Kidney (tissue), 14 donors: Measurements from ENCODE around the gene ZNF438. TPM values are rescaled to one million over a fixed set of nuclear protein-coding genes. Genes with fewer than 3 reads are reported as not detected.

Experiments used
- DNase-seq, 5 donors: peaks; one replicate each; pipeline ENCODE4 v3.0.0-alpha.2; 2013 to 2020
- FAIRE-seq: peaks from 2 replicates; lab custom pipeline; 2012; peaks lifted over from hg19 to GRCh38; lab: Jason Lieb, UNC
- H3K27ac ChIP-seq, 2 donors: one replicate each; pipeline ENCODE4 v1.7.0; 2013; ENCODE audit warnings: low read depth in 2 of 2, low read length in 2 of 2, inconsistent platforms in 1 of 2
- H3K27me3 ChIP-seq: one replicate; pipeline ENCODE4 v1.7.1; 2013; ENCODE audit warnings: low read length, inconsistent platforms; ENCODE audit not compliant: control insufficient read depth, insufficient read depth
- H3K36me3 ChIP-seq, 3 donors: one replicate each; pipeline versions ENCODE4 v1.7.0 to v1.7.1; 2013; ENCODE audit warnings: low read length in 3 of 3, control low read depth in 1 of 3, inconsistent platforms in 1 of 3; ENCODE audit not compliant: insufficient read depth in 3 of 3, control insufficient read depth in 2 of 3
- H3K4me1 ChIP-seq, 3 donors: one replicate each; pipeline versions ENCODE4 v1.7.0 to v1.7.1; 2013; ENCODE audit warnings: low read length in 3 of 3, inconsistent platforms in 1 of 3, low read depth in 1 of 3; ENCODE audit not compliant: control insufficient read depth in 2 of 3, insufficient read depth in 2 of 3
- H3K4me3 ChIP-seq, 3 donors: one replicate each; pipeline versions ENCODE4 v1.7.0 to v1.8.1; 2013; ENCODE audit warnings: low read length in 3 of 3, control low read depth in 1 of 3, inconsistent platforms in 1 of 3
- H3K9ac ChIP-seq, 3 donors: one replicate each; pipeline versions ENCODE4 v1.7.0 to v1.7.1; 2013; ENCODE audit warnings: low read length in 3 of 3, control low read depth in 1 of 3, inconsistent platforms in 1 of 3
- H3K9me3 ChIP-seq, 3 donors: one replicate each; pipeline versions ENCODE4 v1.7.0 to v1.7.1; 2013; ENCODE audit warnings: low read length in 3 of 3, control low read depth in 1 of 3, inconsistent platforms in 1 of 3; ENCODE audit not compliant: control insufficient read depth in 2 of 3, insufficient read depth in 1 of 3
- CTCF ChIP-seq: IDR thresholded peaks from 3 replicates; pipeline ENCODE4 v1.5.1; 2012; ENCODE audit warnings: mild to moderate bottlenecking, moderate library complexity, borderline replicate concordance; ENCODE audit not compliant: insufficient read depth; ENCODE audit errors: extremely low read depth
- intact Hi-C: fragments of 100-400 bp; cut with DNase I; formaldehyde crosslinking; loops from one replicate; pipeline ENCODE4 v1.11.1; 2022
- polyA plus RNA-seq: library from polyadenylated mRNA; stranded (reverse); fragments of 350-450 nt; fragmentation: Illumina TruSeq; extraction: RNeasy Lipid Tissue Mini Kit (QIAGEN cat#74804); gene quantifications from one replicate; pipeline ENCODE4 v1.2.3, GENCODE V29; 2014; ENCODE audit warnings: low read depth, low replicate concordance; ENCODE audit not compliant: insufficient read depth
- total RNA-seq: library from RNA; stranded (reverse); fragmentation: NEBNext Ultra II Directional; extraction: Animal tissue kit (Norgen Biotek cat#: 25700); gene quantifications from one replicate; pipeline ENCODE4 v1.2.1, GENCODE V29; 2021
- donor health status: control.
- donor health status: control.
- donor health status: control.
- donor health status: control.
- donor health status: control.
- donor health status: DM: yes; HTN: yes; CAD: no.
- donor health status: Normal renal cell carcinoma (clear cell type).

The ZNF438 gene
- total and polyA plus RNA-seq, 2 donors from 2014 or later, result 5.9 to 9.9 TPM

GRCh38 chr10:31033147-31033546 is 1.5 kb upstream of the ZNF438 start:
- Histone ChIP-seq H3K4me3 (peak overlapping the region in 1 of 3 donors; percentile 71), H3K27me3 (no peaks in the 10 kb centered on the region), H3K9me3 (no peaks in the 10 kb centered on the region), H3K36me3 (no peaks in the 10 kb centered on the region), H3K27ac (no peak overlapping the region), H3K4me1 (peaks cover 0 to 7% (median 6%) of the 10 kb centered on the region in 3 donors), H3K9ac (no peak overlapping the region)
- intact Hi-C loops, result no loop called here
- DNase-seq (no peak), FAIRE-seq (no peak)
- no peak for TF ChIP-seq CTCF

DNA sequence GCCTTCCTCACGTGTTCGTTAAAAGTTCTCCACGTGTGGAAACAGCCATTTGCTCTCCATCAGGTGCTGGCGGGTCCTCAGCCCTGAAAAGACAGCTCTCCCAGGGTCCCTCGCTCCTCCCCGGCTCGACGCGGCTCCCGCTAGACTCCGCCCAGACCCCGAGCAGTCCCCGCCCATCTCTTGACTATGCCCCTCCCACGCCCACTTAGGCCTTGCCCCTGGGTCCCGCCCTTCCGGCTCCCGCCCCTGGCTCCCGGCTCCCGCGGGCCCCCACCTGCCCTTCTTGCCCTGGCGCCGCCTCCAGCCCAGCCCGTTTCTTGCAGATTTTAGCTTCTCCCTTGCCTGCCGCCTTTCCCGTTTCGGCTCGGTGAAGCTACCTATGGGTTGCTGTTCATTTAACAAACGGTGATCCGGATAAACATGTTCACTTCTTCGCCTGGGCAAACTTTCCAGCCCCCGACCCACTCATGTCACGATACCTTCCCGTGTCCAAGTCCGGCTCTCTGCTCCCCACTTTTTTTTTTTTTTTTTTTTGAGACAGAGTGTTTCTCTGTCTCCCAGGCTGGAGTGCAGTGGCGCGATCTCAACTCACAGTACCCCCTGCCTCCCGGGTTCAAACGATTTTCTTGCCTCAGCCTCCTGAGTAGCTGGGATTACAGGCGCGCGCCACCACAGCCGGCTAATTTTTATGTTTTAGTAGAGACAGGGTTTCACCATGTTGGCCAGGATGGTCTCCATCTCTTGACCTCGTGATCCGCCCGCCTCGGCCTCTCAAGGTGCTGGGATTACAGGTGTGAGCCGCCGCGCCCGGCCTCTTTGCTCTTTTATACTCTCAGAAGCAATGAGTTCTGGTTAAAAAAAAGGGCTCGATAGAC is 830 bp upstream of the ZNF438 start:
- Histone ChIP-seq H3K27me3 (no peaks in the 10 kb centered on the region), H3K4me3 (peak overlapping the region; percentile 71 to 90 (median 88)), H3K4me1 (peaks cover 0 to 7% (median 6%) of the 10 kb centered on the region in 3 donors), H3K27ac (peak overlapping the region; percentile 99 to 100), H3K9ac (peak overlapping the region; percentile 81 to 97 (median 92)), H3K9me3 (no peaks in the 10 kb centered on the region), H3K36me3 (no peaks in the 10 kb centered on the region)
- TF ChIP-seq CTCF, result no peak
- intact Hi-C loops, result no loop called here
- DNase-seq (peak; percentile 98), FAIRE-seq (no peak)

- H3K9ac ChIP-seq, result peak overlapping the region; percentile 17 to 74 (median 52)
- no peaks in the 10 kb centered on the region for H3K27me3 ChIP-seq
- intact Hi-C loops, result no loop called here
- H3K4me1 ChIP-seq, result peaks cover 0 to 7% (median 6%) of the 10 kb centered on the region in 3 donors
- no peaks in the 10 kb centered on the region for H3K9me3 ChIP-seq
- peak overlapping the region; percentile 99 to 100 for H3K27ac ChIP-seq
- H3K4me3 ChIP-seq, result peak overlapping the region; percentile 59 to 71 (median 71)
- no peaks in the 10 kb centered on the region for H3K36me3 ChIP-seq
- DNase-seq (no peak), FAIRE-seq (no peak)
- TF ChIP-seq CTCF, result no peak
Observed at GRCh38 chr10:31031205-31031557, 484 bp downstream of the ZNF438 start.
